ENCODE results near the gene TNIP1. TPM values are rescaled to one million over a fixed set of nuclear protein-coding genes. Genes with fewer than 3 reads are reported as not detected.

Gene TNIP1
- total RNA-seq, 3 donors from 2014 or later (not counting 1 experiment from before 2014, with no cell fraction given): 140 to 180 (median 153) TPM

DNA sequence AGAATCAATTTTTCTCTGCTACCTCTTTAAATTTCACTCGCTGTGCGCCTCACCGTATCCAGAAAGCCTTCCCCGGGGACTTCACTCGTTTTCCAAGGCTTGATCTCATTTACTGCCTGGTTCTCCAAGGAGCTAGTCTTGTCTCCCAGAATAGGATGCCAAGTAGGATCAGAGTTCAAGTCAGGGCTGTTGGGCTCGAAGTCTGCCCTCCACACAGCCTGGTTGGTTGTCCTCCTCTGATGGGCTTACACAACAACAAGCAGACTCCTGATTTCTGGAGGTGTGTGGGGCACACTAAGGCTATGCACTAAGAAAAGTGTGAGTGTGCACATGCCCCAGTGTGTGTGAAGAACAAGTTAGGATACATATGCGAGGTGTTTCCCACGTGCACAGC is 14.0 kb upstream of the TNIP1 start:
- Histone ChIP-seq H3K4me1 (ENCODE audit: control insufficient read depth, insufficient read depth, low read length) (peaks cover 79% of the 10 kb centered on the region), H3K4me3 (ENCODE audit: low read length) (no peak overlapping the region), H3K9me3 (ENCODE audit: control insufficient read depth, insufficient read depth, low read length) (no peaks in the 10 kb centered on the region), H3K36me3 (ENCODE audit: control insufficient read depth, insufficient read depth, low read length) (no peaks in the 10 kb centered on the region), H3K27me3 (ENCODE audit: control insufficient read depth, insufficient read depth, low read length) (no peaks in the 10 kb centered on the region), H3K27ac (ENCODE audit: low read length) (peak overlapping the region; percentile 87)
- ATAC-seq (no peak), DNase-seq (peak in 1 of 2 donors; percentile 23)
- intact Hi-C loops (cut with micrococcal nuclease): loop anchor here (1.0 to 10.0 kb wide), 4 partner anchors 14 to 310 kb away; partner anchors contain the start of gene TNIP1
- Mint-ChIP-seq H3K4me1 (peaks cover 81% of the 10 kb centered on the region in 2 donors), H3K27ac (peak overlapping the region; percentile 87 to 97), H3K36me3 (peaks cover under 1% of the 10 kb centered on the region), H3K9me3 (no peaks in the 10 kb centered on the region), H3K4me3 (peak overlapping the region; percentile 85), H3K27me3 (ENCODE audit: low read depth in 2 of 2) (no peaks in the 10 kb centered on the region)
- 81% methylated on average over 6 of the region's 8 CpGs for WGBS (ENCODE audit: insufficient coverage)
- TF ChIP-seq, protein P1, sequence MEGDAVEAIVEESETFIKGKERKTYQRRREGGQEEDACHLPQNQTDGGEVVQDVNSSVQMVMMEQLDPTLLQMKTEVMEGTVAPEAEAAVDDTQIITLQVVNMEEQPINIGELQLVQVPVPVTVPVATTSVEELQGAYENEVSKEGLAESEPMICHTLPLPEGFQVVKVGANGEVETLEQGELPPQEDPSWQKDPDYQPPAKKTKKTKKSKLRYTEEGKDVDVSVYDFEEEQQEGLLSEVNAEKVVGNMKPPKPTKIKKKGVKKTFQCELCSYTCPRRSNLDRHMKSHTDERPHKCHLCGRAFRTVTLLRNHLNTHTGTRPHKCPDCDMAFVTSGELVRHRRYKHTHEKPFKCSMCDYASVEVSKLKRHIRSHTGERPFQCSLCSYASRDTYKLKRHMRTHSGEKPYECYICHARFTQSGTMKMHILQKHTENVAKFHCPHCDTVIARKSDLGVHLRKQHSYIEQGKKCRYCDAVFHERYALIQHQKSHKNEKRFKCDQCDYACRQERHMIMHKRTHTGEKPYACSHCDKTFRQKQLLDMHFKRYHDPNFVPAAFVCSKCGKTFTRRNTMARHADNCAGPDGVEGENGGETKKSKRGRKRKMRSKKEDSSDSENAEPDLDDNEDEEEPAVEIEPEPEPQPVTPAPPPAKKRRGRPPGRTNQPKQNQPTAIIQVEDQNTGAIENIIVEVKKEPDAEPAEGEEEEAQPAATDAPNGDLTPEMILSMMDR (IDR thresholded peaks at IDR 0.05): no peak

DNA sequence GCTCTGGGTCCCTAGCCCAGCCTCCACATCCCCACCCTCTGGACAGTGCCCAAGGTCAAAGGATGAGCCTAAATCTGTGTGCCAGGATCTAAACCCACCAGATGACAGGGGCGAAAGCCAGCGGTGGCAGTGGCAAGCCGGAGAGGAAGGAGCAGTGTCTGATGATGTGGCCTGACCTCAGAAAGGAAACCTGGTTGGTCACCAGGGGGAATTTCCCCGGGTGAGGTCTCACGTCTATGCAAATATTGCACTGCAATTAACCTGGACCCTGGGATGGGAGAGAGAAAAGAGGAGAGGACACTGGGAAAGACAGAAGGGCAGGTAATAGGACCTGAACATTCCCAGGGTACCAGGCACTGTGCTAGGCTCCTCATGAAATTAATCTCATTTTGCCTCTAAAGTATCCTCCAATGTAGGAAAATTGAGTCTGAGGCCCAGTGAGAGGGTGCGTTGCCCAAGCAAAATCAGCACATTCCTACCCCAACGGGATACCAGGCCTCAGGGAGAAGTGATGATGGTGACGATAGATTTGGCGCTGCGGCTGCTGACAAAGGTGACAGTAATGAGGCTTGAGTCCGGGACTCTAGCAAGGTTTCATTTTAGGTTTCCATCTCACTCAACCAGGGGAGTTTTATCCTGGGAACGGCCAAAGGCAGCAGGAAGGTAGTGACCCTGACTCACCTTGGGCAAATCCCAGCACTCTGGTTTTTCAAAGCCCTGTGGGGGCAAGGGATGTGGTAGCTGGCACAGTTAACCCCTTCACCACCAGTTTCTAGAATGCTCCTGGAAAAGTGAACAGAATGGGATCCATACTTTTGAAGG is 13.4 kb upstream of the TNIP1 start:
- Histone ChIP-seq H3K36me3 (ENCODE audit: control insufficient read depth, insufficient read depth, low read length) (no peaks in the 10 kb centered on the region), H3K9me3 (ENCODE audit: control insufficient read depth, insufficient read depth, low read length) (no peaks in the 10 kb centered on the region), H3K27me3 (ENCODE audit: control insufficient read depth, insufficient read depth, low read length) (no peaks in the 10 kb centered on the region), H3K4me1 (ENCODE audit: control insufficient read depth, insufficient read depth, low read length) (peaks cover 73% of the 10 kb centered on the region), H3K4me3 (ENCODE audit: low read length) (no peak overlapping the region), H3K27ac (ENCODE audit: low read length) (peak overlapping the region; percentile 87)
- Mint-ChIP-seq H3K4me1 (peaks cover 75% of the 10 kb centered on the region in 2 donors), H3K9me3 (no peaks in the 10 kb centered on the region), H3K36me3 (no peaks in the 10 kb centered on the region), H3K27ac (peak overlapping the region; percentile 87 to 97), H3K4me3 (peak overlapping the region; percentile 85), H3K27me3 (ENCODE audit: low read depth in 2 of 2) (no peaks in the 10 kb centered on the region)
- TF ChIP-seq, protein P1 (IDR thresholded peaks at IDR 0.05): no peak
- intact Hi-C loops (cut with micrococcal nuclease): loop anchor here (1.0 to 10.0 kb wide), 2 partner anchors 13 to 309 kb away; partner anchors contain the start of gene TNIP1
- ATAC-seq (peak; percentile 55 to 81 (median 74)), DNase-seq (peak; percentile 72 to 81)
- WGBS (ENCODE audit: insufficient coverage): 24% methylated on average over 12 of the region's 12 CpGs

- Histone ChIP-seq H3K4me1 (ENCODE audit: control insufficient read depth, insufficient read depth, low read length) (peaks cover 65% of the 10 kb centered on the region), H3K9me3 (ENCODE audit: control insufficient read depth, insufficient read depth, low read length) (no peaks in the 10 kb centered on the region), H3K27me3 (ENCODE audit: control insufficient read depth, insufficient read depth, low read length) (no peaks in the 10 kb centered on the region), H3K4me3 (ENCODE audit: low read length) (no peak overlapping the region), H3K27ac (ENCODE audit: low read length) (peak overlapping the region; percentile 87), H3K36me3 (ENCODE audit: control insufficient read depth, insufficient read depth, low read length) (no peaks in the 10 kb centered on the region)
- no peaks in the 10 kb centered on the region for H3K9me3 Mint-ChIP-seq
- H3K27me3 Mint-ChIP-seq (ENCODE audit: low read depth in 2 of 2): no peaks in the 10 kb centered on the region
- intact Hi-C loops (cut with micrococcal nuclease): loop anchor here (10.0 kb wide), 1 partner anchor 309 kb away; no protein-coding TSS in a partner anchor
- WGBS (ENCODE audit: insufficient coverage): 13% methylated on average over 2 of the region's 2 CpGs
- H3K36me3 Mint-ChIP-seq: no peaks in the 10 kb centered on the region
- TF ChIP-seq, protein P1 (IDR thresholded peaks at IDR 0.05): peak; percentile 32
- H3K27ac Mint-ChIP-seq: peak overlapping the region; percentile 87 to 97
- DNase-seq (peak in 1 of 2 donors; percentile 62), ATAC-seq (peak in 2 of 3 donors; percentile 11 to 40)
- peak overlapping the region; percentile 85 for H3K4me3 Mint-ChIP-seq
- peaks cover 67 to 68% of the 10 kb centered on the region in 2 donors for H3K4me1 Mint-ChIP-seq
These were observed 12.6 kb upstream of the TNIP1 start for GRCh38 chr5:151093476-151093889.

All from natural killer cell (primary cell).